Nephron progenitor cell (in vitro differentiated cells): Measurements from ENCODE around the gene COPA.
"Not testable (repeated sequence)": the region's sequence is repeated elsewhere in the genome, so short reads cannot be mapped to it uniquely, and the experiment has no call there.

Experiments
- DNase-seq: peaks from one replicate; pipeline ENCODE4 v3.0.0; 2021
- H3K27ac Mint-ChIP-seq: 2 replicates; pipeline ENCODE4 v1.8.0; 2021; ENCODE audit warnings: mild to moderate bottlenecking, moderate library complexity, mixed read lengths
- H3K27me3 Mint-ChIP-seq: 2 replicates; pipeline ENCODE4 v1.8.0; 2021; ENCODE audit warnings: mild to moderate bottlenecking, low read depth, mixed read lengths; ENCODE audit not compliant: poor library complexity
- H3K36me3 Mint-ChIP-seq: 2 replicates; pipeline ENCODE4 v1.8.0; 2021; ENCODE audit warnings: low read depth, mixed read lengths
- H3K4me1 Mint-ChIP-seq: 2 replicates; pipeline ENCODE4 v1.8.0; 2021; ENCODE audit warnings: mixed read lengths
- H3K4me3 Mint-ChIP-seq: 2 replicates; pipeline ENCODE4 v1.8.0; 2021; ENCODE audit warnings: mild to moderate bottlenecking, moderate library complexity, mixed read lengths
- H3K9me3 Mint-ChIP-seq: 2 replicates; pipeline ENCODE4 v1.8.0; 2021; ENCODE audit warnings: mild to moderate bottlenecking, moderate library complexity, mixed read lengths
- CTCF ChIP-seq: fragments of 200-600 bp; sonication (generic); IDR thresholded peaks from 2 replicates; pipeline ENCODE4 v1.5.0; 2021; ENCODE audit warnings: antibody characterized with exemption

Gene COPA

GRCh38 chr1:160342953-160343869 lies at the start of gene COPA, which contains the start of gene NCSTN:
COPA (minus strand) TSS chr1:160343250; CDS start chr1:160343170, 80 bp downstream.
NCSTN (plus strand) TSS chr1:160343383; CDS start chr1:160343397, 14 bp downstream.
- no peak for TF ChIP-seq CTCF
- peaks cover 29% of the 10 kb centered on the region for H3K36me3 Mint-ChIP-seq
- peak within 1 kb of the TSS; percentile 99 for H3K4me3 Mint-ChIP-seq
- peaks cover 39% of the 10 kb centered on the region for H3K4me1 Mint-ChIP-seq
- H3K27me3 Mint-ChIP-seq = peaks cover 3% of the 10 kb centered on the region
- H3K9me3 Mint-ChIP-seq = no peaks in the 10 kb centered on the region
- peak within 1 kb of the TSS; percentile 99 for H3K27ac Mint-ChIP-seq
- peak; percentile 90 for DNase-seq

- not testable (repeated sequence) for DNase-seq, H3K4me3 Mint-ChIP-seq, H3K27ac Mint-ChIP-seq, H3K4me1 Mint-ChIP-seq, H3K36me3 Mint-ChIP-seq
- H3K27me3 Mint-ChIP-seq = peaks cover 29% of the 10 kb centered on the region
- H3K9me3 Mint-ChIP-seq = peaks cover 47% of the 10 kb centered on the region
Measured at GRCh38 chr1:160388406-160388805, 45.4 kb upstream of the COPA start.

- H3K27ac Mint-ChIP-seq, H3K4me3 Mint-ChIP-seq, H3K4me1 Mint-ChIP-seq, H3K36me3 Mint-ChIP-seq, DNase-seq: not testable (repeated sequence)
- Mint-ChIP-seq H3K27me3 (peaks cover 19% of the 10 kb centered on the region), H3K9me3 (peaks cover 44% of the 10 kb centered on the region)
Measured at GRCh38 chr1:160384812-160385211, 41.8 kb upstream of the COPA start.

- Mint-ChIP-seq H3K4me1 (peaks cover 46% of the 10 kb centered on the region), H3K9me3 (no peaks in the 10 kb centered on the region), H3K27me3 (peaks cover 3% of the 10 kb centered on the region), H3K36me3 (no peaks in the 10 kb centered on the region), H3K27ac (no peak overlapping the region), H3K4me3 (no peak overlapping the region)
- TF ChIP-seq CTCF = no peak
- no peak for DNase-seq
Measured at GRCh38 chr1:160377585-160378206, 34.6 kb upstream of the COPA start.

- Mint-ChIP-seq H3K27ac (no peak overlapping the region), H3K4me1 (peaks cover 55% of the 10 kb centered on the region), H3K36me3 (no peaks in the 10 kb centered on the region), H3K27me3 (no peaks in the 10 kb centered on the region), H3K4me3 (peak overlapping the region; percentile 29), H3K9me3 (no peaks in the 10 kb centered on the region)
- peak; percentile 98 for TF ChIP-seq CTCF
- DNase-seq = peak; percentile 37
Measured at GRCh38 chr1:160376525-160377131, 33.6 kb upstream of the COPA start.

GRCh38 chr1:160375788-160376524 lies 32.9 kb upstream of the COPA start:
- H3K4me1 Mint-ChIP-seq = peaks cover 62% of the 10 kb centered on the region
- H3K36me3 Mint-ChIP-seq = no peaks in the 10 kb centered on the region
- no peak for TF ChIP-seq CTCF
- DNase-seq = no peak
- H3K27me3 Mint-ChIP-seq = peaks cover 3% of the 10 kb centered on the region
- H3K27ac Mint-ChIP-seq = no peak overlapping the region
- H3K4me3 Mint-ChIP-seq = peak overlapping the region; percentile 29
- H3K9me3 Mint-ChIP-seq = no peaks in the 10 kb centered on the region
